Tibial artery (tissue), 4 donors: ENCODE results near the gene RNF144A.
A peak's percentile ranks its signal among the peaks of the same experiment; 100 is the strongest.

Experiments used
- DNase-seq, 2 donors: peaks; one replicate each; pipeline ENCODE4 v3.0.0-alpha.2; 2019
- H3K27ac ChIP-seq, 2 donors: fragments of 200-600 bp; sonication (generic) in 1 of 2; 1 replicate in 1 of 2; 2 replicates in 1 of 2; pipeline ENCODE4 v1.5.1; 2018 to 2019; ENCODE audit warnings: mild to moderate bottlenecking in 1 of 2
- H3K27me3 ChIP-seq, 2 donors: fragments of 200-600 bp; sonication (generic) in 1 of 2; one replicate each; pipeline versions ENCODE4 v1.5.1 to v1.6.0; 2016 to 2019
- H3K36me3 ChIP-seq, 3 donors: fragments of 200-600 bp; sonication (generic) in 2 of 3; one replicate each; pipeline ENCODE4 v1.5.1; 2016 to 2019; ENCODE audit warnings: mild to moderate bottlenecking in 2 of 3
- H3K4me1 ChIP-seq, 4 donors: fragments of 200-600 bp; sonication (generic) in 2 of 4; 1 replicate in 3 of 4; 2 replicates in 1 of 4; pipeline ENCODE4 v1.5.1; 2016 to 2019
- H3K4me3 ChIP-seq, 2 donors: fragments of 200-600 bp; sonication (generic) in 1 of 2; 1 replicate in 1 of 2; 2 replicates in 1 of 2; pipeline ENCODE4 v1.5.1; 2018 to 2019; ENCODE audit warnings: mild to moderate bottlenecking in 2 of 2
- H3K9me3 ChIP-seq, 3 donors: fragments of 200-600 bp; sonication (generic) in 1 of 3; one replicate each; pipeline ENCODE4 v1.5.1; 2016 to 2019
- intact Hi-C: fragments of 100-400 bp; cut with DNase I; formaldehyde crosslinking; loops from one replicate; pipeline ENCODE4 v1.15.0; 2023; ENCODE audit warnings: low total_unique reads
- TF ChIP-seq, protein P1 (sequence below), 2 experiments: fragments of 200-600 bp in 1 of 2; fragments of 450-650 bp in 1 of 2; IDR thresholded peaks; one replicate each; pipeline ENCODE4 v1.5.1; 2017 to 2019; ENCODE audit warnings: antibody characterized with exemption in 2 of 2, mild to moderate bottlenecking in 1 of 2, moderate library complexity in 1 of 2

Gene RNF144A

GRCh38 chr2:6916224-6916623 is 988 bp upstream of the RNF144A start:
- intact Hi-C loops = no loop called here
- peaks cover 0 to 22% (median 12%) of the 10 kb centered on the region in 4 donors for H3K4me1 ChIP-seq
- H3K36me3 ChIP-seq = no peaks in the 10 kb centered on the region
- no peaks in the 10 kb centered on the region for H3K27me3 ChIP-seq
- no peak overlapping the region for H3K4me3 ChIP-seq
- TF ChIP-seq, protein P1, sequence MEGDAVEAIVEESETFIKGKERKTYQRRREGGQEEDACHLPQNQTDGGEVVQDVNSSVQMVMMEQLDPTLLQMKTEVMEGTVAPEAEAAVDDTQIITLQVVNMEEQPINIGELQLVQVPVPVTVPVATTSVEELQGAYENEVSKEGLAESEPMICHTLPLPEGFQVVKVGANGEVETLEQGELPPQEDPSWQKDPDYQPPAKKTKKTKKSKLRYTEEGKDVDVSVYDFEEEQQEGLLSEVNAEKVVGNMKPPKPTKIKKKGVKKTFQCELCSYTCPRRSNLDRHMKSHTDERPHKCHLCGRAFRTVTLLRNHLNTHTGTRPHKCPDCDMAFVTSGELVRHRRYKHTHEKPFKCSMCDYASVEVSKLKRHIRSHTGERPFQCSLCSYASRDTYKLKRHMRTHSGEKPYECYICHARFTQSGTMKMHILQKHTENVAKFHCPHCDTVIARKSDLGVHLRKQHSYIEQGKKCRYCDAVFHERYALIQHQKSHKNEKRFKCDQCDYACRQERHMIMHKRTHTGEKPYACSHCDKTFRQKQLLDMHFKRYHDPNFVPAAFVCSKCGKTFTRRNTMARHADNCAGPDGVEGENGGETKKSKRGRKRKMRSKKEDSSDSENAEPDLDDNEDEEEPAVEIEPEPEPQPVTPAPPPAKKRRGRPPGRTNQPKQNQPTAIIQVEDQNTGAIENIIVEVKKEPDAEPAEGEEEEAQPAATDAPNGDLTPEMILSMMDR (IDR thresholded peaks at IDR 0.05) = no peak
- no peak overlapping the region for H3K27ac ChIP-seq
- no peaks in the 10 kb centered on the region for H3K9me3 ChIP-seq
- no peak for DNase-seq

DNA sequence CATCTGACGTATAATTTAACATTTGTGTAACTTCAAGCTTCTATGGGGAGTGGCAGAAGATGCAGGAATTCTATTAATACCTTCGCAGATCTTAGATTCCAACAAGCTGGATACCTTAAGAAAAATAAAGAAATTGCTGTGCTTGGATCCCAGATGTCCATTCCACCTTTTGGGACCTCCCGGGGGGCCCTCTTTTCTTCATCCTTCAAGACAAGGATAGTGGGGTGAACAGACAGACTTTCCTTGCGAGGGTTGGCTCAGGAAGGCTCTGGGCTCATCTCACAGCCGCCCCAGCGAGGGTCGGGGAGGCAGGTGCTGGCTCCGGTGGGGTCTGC is 509 bp upstream of the RNF144A start:
- TF ChIP-seq, protein P1 (IDR thresholded peaks at IDR 0.05) = no peak
- no peaks in the 10 kb centered on the region for H3K36me3 ChIP-seq
- intact Hi-C loops = no loop called here
- H3K4me3 ChIP-seq = peak overlapping the region; percentile 61 to 65
- H3K9me3 ChIP-seq = no peaks in the 10 kb centered on the region
- H3K4me1 ChIP-seq = peaks cover 0 to 22% (median 12%) of the 10 kb centered on the region in 4 donors
- DNase-seq = no peak
- peak overlapping the region in 1 of 2 donors; percentile 29 for H3K27ac ChIP-seq
- no peaks in the 10 kb centered on the region for H3K27me3 ChIP-seq

DNA sequence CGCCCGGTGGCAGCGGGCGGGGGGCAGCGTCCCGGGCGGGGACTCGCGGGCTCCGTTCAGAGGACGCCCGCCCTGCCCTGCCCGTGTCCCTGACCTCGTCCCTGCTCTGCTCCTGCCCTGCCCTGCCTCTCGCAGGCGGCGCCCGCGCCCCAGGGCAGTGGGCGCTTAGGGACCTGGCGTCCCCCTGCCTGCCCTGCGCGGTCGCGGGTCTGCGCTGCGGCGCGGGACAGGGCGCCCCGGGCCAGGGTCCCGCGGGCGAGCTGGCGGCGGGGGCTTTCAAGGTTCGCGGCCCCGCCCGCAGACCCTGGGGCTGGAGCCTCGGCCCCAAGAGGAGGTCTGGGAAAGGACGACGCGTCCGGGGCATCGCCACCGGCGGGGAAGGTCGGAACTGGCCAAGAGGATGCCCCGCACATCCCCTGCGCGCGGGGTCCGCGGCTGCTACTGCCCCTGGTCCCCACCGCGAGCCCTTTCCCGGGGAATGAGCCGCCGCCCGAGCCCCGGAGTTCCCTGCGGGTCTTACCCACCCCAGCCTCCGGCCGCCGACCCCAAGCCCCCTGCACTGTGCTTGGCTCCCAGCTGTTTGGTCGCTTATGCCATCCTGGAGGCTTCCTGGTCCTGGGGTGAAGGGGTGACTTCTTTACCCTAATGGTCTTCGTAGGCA is 679 bp downstream of the RNF144A start:
- H3K4me3 ChIP-seq = peak overlapping the region; percentile 61 to 65
- DNase-seq = no peak
- no peaks in the 10 kb centered on the region for H3K27me3 ChIP-seq
- no peaks in the 10 kb centered on the region for H3K9me3 ChIP-seq
- TF ChIP-seq, protein P1 (IDR thresholded peaks at IDR 0.05) = no peak
- intact Hi-C loops = no loop called here
- H3K36me3 ChIP-seq = no peaks in the 10 kb centered on the region
- H3K27ac ChIP-seq = peak overlapping the region; percentile 33 to 36
- peaks cover 0 to 22% (median 12%) of the 10 kb centered on the region in 4 donors for H3K4me1 ChIP-seq

DNA sequence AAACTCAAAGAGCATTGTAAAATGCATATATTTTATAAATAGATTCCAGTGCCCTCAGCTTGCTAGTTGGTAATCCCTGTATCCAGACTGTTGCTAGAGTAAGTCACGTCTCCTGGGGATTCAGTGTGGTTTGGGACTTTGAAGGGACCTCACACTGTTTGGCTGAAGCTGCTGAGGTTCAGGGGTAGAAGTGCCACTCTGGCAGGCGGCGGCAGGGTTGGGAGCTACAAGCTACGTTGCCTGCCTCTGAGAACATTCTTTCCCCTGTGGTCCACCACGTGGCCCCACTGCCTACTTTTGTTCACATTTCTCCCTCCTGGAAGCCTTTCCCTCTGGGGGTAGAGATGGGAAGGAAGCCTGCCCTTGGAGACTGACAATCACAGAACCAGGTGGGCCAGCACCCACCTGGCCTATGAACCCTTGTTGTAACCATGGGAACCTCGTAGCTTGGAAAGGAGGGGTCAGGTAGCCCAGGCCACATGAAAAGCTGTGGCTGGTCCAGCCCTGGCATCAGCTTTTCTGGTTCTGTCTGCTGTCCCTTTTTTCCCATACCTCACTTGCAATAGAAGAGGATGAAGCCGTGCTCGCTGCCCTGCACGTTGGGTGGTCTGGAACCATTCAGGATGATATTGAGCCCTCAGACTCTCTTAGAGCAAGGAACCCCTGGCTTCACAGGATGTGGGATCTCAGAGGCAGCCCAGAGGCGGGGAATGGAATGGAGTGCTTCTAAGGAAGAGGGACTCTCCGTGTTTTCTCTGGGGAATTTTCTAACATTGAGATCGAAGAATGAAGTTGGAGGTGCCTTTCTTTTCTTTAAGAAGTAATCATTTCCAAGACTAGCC is 2.9 kb downstream of the RNF144A start:
- Histone ChIP-seq H3K9me3 (no peaks in the 10 kb centered on the region), H3K36me3 (no peaks in the 10 kb centered on the region), H3K4me3 (no peak overlapping the region), H3K27ac (no peak overlapping the region), H3K4me1 (peaks cover 0 to 22% (median 12%) of the 10 kb centered on the region in 4 donors), H3K27me3 (no peaks in the 10 kb centered on the region)
- DNase-seq = no peak
- TF ChIP-seq, protein P1 (IDR thresholded peaks at IDR 0.05) = no peak
- intact Hi-C loops = no loop called here

GRCh38 chr2:6920743-6921064 is 3.5 kb downstream of the RNF144A start:
- intact Hi-C loops = no loop called here

More at GRCh38 chr2:6920743-6921064, 3.5 kb downstream of the RNF144A start:
- Histone ChIP-seq H3K27ac (no peak overlapping the region), H3K4me3 (no peak overlapping the region), H3K27me3 (no peaks in the 10 kb centered on the region), H3K36me3 (no peaks in the 10 kb centered on the region), H3K4me1 (peaks cover 0 to 22% (median 12%) of the 10 kb centered on the region in 4 donors), H3K9me3 (no peaks in the 10 kb centered on the region)
- no peak for DNase-seq
- TF ChIP-seq, protein P1 (IDR thresholded peaks at IDR 0.05) = no peak
